ENCODE measurements around the gene ZNF674.

- TF ChIP-seq, protein P1, sequence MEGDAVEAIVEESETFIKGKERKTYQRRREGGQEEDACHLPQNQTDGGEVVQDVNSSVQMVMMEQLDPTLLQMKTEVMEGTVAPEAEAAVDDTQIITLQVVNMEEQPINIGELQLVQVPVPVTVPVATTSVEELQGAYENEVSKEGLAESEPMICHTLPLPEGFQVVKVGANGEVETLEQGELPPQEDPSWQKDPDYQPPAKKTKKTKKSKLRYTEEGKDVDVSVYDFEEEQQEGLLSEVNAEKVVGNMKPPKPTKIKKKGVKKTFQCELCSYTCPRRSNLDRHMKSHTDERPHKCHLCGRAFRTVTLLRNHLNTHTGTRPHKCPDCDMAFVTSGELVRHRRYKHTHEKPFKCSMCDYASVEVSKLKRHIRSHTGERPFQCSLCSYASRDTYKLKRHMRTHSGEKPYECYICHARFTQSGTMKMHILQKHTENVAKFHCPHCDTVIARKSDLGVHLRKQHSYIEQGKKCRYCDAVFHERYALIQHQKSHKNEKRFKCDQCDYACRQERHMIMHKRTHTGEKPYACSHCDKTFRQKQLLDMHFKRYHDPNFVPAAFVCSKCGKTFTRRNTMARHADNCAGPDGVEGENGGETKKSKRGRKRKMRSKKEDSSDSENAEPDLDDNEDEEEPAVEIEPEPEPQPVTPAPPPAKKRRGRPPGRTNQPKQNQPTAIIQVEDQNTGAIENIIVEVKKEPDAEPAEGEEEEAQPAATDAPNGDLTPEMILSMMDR (IDR thresholded peaks at IDR 0.05) = no peak
- no peak for TF ChIP-seq EP300 (IDR thresholded peaks at IDR 0.05)
Observed at GRCh38 chrX:46575586-46575985, 30.4 kb upstream of the ZNF674 start.

Data from stomach (tissue), 4 donors.